ENCODE results near the gene BOK. TPM values are rescaled to one million over a fixed set of nuclear protein-coding genes. Genes with fewer than 3 reads are reported as not detected.

BOK gene
- total RNA-seq, 1 experiment from 2014 or later, result 30.2 TPM

- Histone ChIP-seq H3K79me2 (ENCODE audit: low read length) (peaks cover 36% of the 10 kb centered on the region), H2AFZ (ENCODE audit: low read length) (peak overlapping the region; percentile 90), H3K9me3 (ENCODE audit: low read length) (no peaks in the 10 kb centered on the region), H3K9me2 (replicated peaks; ENCODE audit: low read length) (no peaks in the 10 kb centered on the region), H3K9ac (ENCODE audit: low read length) (peak overlapping the region; percentile 75), H3K4me2 (ENCODE audit: low read length) (peak overlapping the region; percentile 99), H3F3A (ENCODE audit: low read length, unreplicated experiment) (no peaks in the 10 kb centered on the region), H3K4me3 (ENCODE audit: low read length) (peak overlapping the region; percentile 91), H3K4me1 (ENCODE audit: insufficient read depth, low read length) (peaks cover 51% of the 10 kb centered on the region), H3K36me3 (ENCODE audit: low read depth, low read length) (no peaks in the 10 kb centered on the region), H3K27ac (ENCODE audit: low read length) (peak overlapping the region; percentile 42), H4K20me1 (ENCODE audit: low read length) (no peaks in the 10 kb centered on the region), H3K27me3 (ENCODE audit: low read length) (no peaks in the 10 kb centered on the region)
- CTCF ChIA-PET, result no interaction called here
- ATAC-seq (peak; percentile 44), DNase-seq (peak; percentile 64)
- POLR2A ChIA-PET (ENCODE audit: unreplicated experiment), result no interaction called here
- intact Hi-C loops (cut with micrococcal nuclease), result loop anchor here (5.0 kb wide), 2 partner anchors 52 to 78 kb away; partner anchors contain the start of genes ATG4B, STK25 and THAP4
- no TSS peak for BruUV-seq (replicated peaks)
- no peak for TF ChIP-seq CTCF (conservative IDR thresholded peaks at IDR 0.05; ENCODE audit: low read depth, low read length)
- peak; percentile 80 for TF ChIP-seq EZH2phosphoT487 (IDR thresholded peaks at IDR 0.05; ENCODE audit: borderline replicate concordance, low read length)
Measured at GRCh38 chr2:241559323-241560161, 997 bp downstream of the BOK start.

DNA sequence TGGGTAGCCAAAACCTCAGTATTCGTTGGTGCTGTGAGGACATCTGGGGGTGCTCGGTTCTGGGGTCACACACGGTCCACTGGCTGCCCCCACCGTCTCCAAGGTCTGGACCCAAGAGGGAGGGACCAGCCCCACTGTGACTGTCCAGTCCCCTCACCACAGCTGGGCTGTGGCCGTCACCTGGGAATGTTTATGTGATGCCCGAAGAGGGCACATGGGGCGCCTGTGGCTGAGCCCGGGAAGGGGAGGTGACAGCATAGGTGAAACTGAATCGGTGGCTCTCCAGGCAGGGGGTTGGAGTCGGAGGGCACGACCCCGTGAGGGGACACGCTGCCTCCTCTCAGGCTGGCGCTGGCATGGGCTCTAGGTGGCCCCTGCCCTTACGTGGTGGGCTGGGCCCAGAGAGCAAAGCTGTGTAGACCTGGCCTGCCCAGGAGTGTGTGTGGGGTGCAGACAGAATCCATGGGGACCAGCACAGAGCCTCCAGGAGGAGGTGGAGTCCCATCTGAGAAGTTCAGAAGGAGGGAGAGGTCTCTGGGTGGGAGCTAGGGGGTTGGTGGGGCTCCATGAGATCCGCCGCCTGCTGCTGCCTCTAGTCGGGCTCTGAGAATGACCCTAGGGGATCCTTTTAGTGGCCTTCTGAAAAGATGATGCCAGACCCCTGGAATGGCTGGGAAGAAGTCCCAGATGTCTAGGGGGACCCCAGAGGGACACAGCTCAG lies 1.8 kb downstream of the BOK start:
- Histone ChIP-seq H3K9ac (ENCODE audit: low read length) (peak overlapping the region; percentile 75), H3K4me2 (ENCODE audit: low read length) (peak overlapping the region; percentile 99), H3K27me3 (ENCODE audit: low read length) (no peaks in the 10 kb centered on the region), H3K36me3 (ENCODE audit: low read depth, low read length) (no peaks in the 10 kb centered on the region), H3K4me1 (ENCODE audit: insufficient read depth, low read length) (peaks cover 51% of the 10 kb centered on the region), H2AFZ (ENCODE audit: low read length) (peak overlapping the region; percentile 90), H3K4me3 (ENCODE audit: low read length) (peak overlapping the region; percentile 91), H3K9me2 (replicated peaks; ENCODE audit: low read length) (no peaks in the 10 kb centered on the region), H3K9me3 (ENCODE audit: low read length) (no peaks in the 10 kb centered on the region), H3K27ac (ENCODE audit: low read length) (no peak overlapping the region), H3F3A (ENCODE audit: low read length, unreplicated experiment) (no peaks in the 10 kb centered on the region), H4K20me1 (ENCODE audit: low read length) (no peaks in the 10 kb centered on the region), H3K79me2 (ENCODE audit: low read length) (peaks cover 42% of the 10 kb centered on the region)
- CTCF ChIA-PET, result no interaction called here
- TF ChIP-seq EZH2 (IDR thresholded peaks at IDR 0.05; ENCODE audit: low read length, unreplicated experiment), result no peak
- TF ChIP-seq CTCF (conservative IDR thresholded peaks at IDR 0.05; ENCODE audit: low read depth, low read length), result no peak
- no peak for TF ChIP-seq EZH2phosphoT487 (IDR thresholded peaks at IDR 0.05; ENCODE audit: borderline replicate concordance, low read length)
- no peak for ATAC-seq
- no peak for DNase-seq
- POLR2A ChIA-PET (ENCODE audit: unreplicated experiment), result no interaction called here
- TSS peak; percentile 74 for BruUV-seq (replicated peaks)
- intact Hi-C loops (cut with micrococcal nuclease), result no loop called here

Data from PC-3 (cell line).